ENCODE measurements around the gene CD79B. TPM values are rescaled to one million over a fixed set of nuclear protein-coding genes. Genes with fewer than 3 reads are reported as not detected.
A peak's percentile ranks its signal among the peaks of the same experiment; 100 is the strongest.
"Not testable (repeated sequence)": the region's sequence is repeated elsewhere in the genome, so short reads cannot be mapped to it uniquely, and the experiment has no call there.

The CD79B gene
- total RNA-seq, 2 experiments from 2014 or later = 15.0 to 19.1 TPM

DNA sequence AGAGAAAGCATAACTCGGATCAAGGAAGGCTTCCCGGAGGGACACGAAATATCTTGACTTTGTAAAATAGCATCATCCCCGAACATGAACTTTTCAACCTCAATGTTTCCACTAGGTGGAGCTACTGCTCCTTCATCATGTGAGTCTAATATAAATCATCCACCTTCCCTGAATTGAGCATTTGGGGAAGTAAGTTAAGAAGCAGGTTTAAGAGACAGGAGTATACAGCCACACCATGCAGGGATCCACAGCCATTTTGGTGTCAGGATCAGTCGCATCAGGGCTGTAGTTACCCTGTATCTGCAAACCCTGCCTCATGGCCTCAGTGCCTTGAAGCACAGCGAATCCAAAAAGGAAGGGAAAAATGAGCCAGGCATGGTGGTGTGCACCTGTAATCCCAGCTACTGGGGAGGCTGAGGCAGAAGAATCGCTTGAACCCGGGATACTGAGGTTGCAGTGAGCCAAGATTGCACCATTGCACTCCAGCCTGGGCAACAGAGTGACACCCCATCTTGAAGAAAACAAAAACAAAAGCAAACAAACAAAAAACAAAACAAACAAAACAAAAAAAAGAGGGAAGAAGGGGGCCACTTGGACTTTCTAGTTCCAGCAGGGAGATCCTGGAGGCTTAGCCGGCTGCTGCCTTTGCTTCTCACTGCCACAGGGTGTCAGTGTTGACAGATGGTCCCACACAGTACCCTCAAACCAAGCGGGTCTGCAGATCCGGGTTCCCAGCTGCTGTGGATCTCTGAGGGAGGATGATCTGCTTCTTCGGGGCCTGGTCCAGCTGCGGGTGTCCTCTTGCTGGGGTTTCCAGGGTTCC lies 42.9 kb downstream of the CD79B start:
- not testable (repeated sequence) for H3K4me1 Mint-ChIP-seq; DNase-seq; H3K27ac Mint-ChIP-seq; H3K9me3 Mint-ChIP-seq (ENCODE audit: low read depth); H3K36me3 Mint-ChIP-seq
- peak; percentile 79 for ATAC-seq
- Mint-ChIP-seq H3K27me3 (peaks cover 31% of the 10 kb centered on the region), H3K4me3 (peak overlapping the region; percentile 20)
- CTCF ChIA-PET = interaction anchor here (0.8 to 2.6 kb wide), 20 partner anchors 9 to 402 kb away, joined by 3 to 16 read pairs (median 4); partner anchors contain the start of genes CSHL1 and ICAM2

DNA sequence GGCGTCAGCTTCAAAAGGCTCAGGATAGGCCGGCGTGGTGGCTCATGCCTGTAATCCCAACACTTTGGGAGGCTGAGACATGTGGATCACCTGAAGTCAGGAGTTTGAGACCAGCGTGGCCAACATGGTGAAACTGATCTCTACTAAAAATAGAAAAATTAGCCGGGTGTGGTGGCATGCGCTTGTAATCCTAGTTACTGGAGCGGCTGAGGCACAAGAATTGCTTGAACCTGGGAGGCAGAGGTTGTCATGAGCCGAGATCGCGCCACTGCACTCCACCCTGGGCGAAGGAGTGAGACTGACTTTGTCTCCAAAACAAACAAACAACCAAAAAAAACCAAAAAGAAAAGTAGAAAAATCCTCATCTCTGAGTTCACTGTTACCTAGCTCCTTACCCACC lies 47.0 kb downstream of the CD79B start:
- not testable (repeated sequence) for DNase-seq; H3K4me3 Mint-ChIP-seq; ATAC-seq; H3K36me3 Mint-ChIP-seq; H3K27ac Mint-ChIP-seq; H3K9me3 Mint-ChIP-seq (ENCODE audit: low read depth)
- Mint-ChIP-seq H3K27me3 (peaks cover 15% of the 10 kb centered on the region), H3K4me1 (peaks cover 16% of the 10 kb centered on the region)
- CTCF ChIA-PET = interaction anchor here (1.0 kb wide), 1 partner anchor 35 kb away, joined by 4 read pairs; no protein-coding TSS in a partner anchor

DNA sequence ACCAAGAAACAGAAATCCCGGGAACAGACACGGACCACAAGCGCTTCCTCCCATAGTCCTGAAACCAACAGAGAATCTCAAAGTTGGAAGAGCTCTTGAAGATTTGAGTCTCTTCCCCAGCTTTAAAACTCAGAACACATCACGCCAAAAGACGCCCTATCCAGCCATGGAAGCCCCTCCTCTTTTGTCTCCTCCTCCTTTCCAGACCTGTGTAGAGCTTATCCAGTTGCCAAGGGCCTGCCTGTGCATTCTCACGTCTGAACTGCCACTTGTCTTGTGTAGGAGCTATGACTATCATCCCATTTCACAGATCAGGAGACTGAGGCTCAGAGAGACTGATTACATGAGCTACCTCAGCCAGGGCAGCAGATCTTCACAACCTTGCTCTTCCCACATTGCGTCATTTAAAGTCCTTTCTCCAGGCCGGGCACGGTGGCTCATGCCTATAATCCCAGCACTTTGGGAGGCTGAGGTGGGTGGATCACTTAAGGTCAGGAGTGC lies 49.5 kb downstream of the CD79B start:
- not testable (repeated sequence) for ATAC-seq; H3K4me1 Mint-ChIP-seq; H3K9me3 Mint-ChIP-seq (ENCODE audit: low read depth); H3K27ac Mint-ChIP-seq; H3K4me3 Mint-ChIP-seq; DNase-seq; H3K36me3 Mint-ChIP-seq
- CTCF ChIA-PET = interaction anchor here (0.8 to 3.9 kb wide), 6 partner anchors 17 to 137 kb away, joined by 3 to 23 read pairs (median 4); no protein-coding TSS in a partner anchor
- H3K27me3 Mint-ChIP-seq = peaks cover 16% of the 10 kb centered on the region

DNA sequence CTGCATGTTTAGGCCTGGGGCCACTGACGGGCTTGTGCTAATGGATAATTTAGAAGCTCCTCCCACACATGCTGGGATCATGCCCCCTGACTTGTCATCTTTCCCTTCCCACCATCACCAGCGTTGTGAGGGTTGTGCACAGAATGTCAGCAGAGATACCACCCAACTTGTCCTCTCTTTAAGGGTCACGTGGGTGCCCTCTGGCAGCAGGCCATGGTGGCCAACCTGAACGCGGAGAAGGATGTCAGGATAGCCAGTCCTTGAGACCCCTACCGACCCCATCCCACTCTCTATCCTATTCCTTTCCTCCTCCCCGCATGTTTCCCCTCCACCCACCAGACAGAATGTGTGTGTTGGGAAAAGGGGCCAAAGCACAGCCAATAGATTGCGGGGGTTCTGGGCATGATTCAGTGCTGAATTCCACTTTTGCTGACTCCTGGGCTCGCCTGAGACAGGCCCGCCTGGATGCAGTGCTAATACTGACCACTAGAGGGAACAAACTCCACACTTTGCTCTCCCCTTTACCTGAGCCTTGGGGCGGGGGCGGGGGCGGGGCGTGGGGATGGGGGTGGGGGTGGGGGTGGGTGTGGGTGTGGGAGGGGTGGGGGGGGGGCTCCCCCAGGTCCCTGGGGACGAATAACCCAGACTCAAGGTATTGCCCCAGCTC lies 50.1 kb downstream of the CD79B start, which contains the start of gene GH2:
Gene GH2, minus strand, starts transcription at position 10 of the 667 bp plus-strand sequence. CDS start 143 bp downstream, outside the sequence.
- H3K27me3 Mint-ChIP-seq = peaks cover 10% of the 10 kb centered on the region
- CTCF ChIA-PET = interaction anchor here (0.7 to 3.9 kb wide), 6 partner anchors 16 to 41 kb away, joined by 3 to 23 read pairs (median 4); no protein-coding TSS in a partner anchor

DNA sequence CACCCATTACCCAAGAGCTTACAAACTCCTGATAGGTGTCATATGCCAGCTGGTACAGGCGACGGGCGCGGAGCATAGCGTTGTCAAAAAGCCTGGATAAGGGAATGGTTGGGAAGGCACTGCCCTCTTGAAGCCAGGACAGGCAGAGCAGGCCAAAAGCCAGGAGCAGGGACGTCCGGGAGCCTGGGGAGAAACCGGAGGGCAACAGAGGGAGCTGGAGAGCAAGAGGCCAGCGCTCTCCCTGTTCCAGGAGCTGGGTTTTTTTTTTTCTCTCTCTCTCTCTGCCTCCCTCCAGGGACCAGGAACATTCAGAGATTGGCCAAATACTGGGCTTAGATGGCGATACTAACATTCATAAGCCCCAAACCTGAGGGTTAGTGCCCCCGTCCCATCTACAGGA lies 50.8 kb downstream of the CD79B start:
- not testable (repeated sequence) for ATAC-seq; H3K9me3 Mint-ChIP-seq (ENCODE audit: low read depth); DNase-seq; H3K4me1 Mint-ChIP-seq; H3K4me3 Mint-ChIP-seq; H3K27ac Mint-ChIP-seq; H3K27me3 Mint-ChIP-seq; H3K36me3 Mint-ChIP-seq
- CTCF ChIA-PET = interaction anchor here (0.7 to 3.9 kb wide), 6 partner anchors 16 to 40 kb away, joined by 3 to 23 read pairs (median 4); no protein-coding TSS in a partner anchor

More for the DNA sequence above, 50.1 kb downstream of the CD79B start, which contains the start of gene GH2:
- no peak within 1 kb of the TSS for H3K27ac Mint-ChIP-seq
- DNase-seq (peak; percentile 72), ATAC-seq (peak; percentile 89)
- no peaks in the 10 kb centered on the region for H3K9me3 Mint-ChIP-seq (ENCODE audit: low read depth)
- H3K36me3 Mint-ChIP-seq = no peaks in the 10 kb centered on the region
- H3K4me3 Mint-ChIP-seq = no peak within 1 kb of the TSS
- peaks cover 7% of the 10 kb centered on the region for H3K4me1 Mint-ChIP-seq

DNA sequence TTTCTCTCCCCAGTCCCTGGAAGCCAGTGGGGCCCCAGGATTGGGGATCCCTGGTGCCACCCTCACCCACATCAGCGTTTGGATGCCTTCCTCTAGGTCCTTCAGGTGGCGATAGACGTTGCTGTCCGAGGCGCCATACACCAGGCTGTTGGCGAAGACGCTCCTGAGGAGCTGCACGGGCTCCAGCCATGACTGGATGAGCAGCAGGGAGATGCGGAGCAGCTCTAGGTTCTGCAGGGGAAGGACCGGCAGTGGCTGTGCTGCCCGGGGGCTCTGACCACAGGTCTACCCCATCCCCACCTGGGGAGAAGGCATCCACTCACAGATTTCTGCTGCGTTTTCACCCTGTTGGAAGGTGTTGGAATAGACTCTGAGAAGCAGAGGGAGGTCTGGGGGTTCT lies 51.4 kb downstream of the CD79B start:
- Mint-ChIP-seq H3K4me1 (peaks cover 10% of the 10 kb centered on the region), H3K4me3 (no peak overlapping the region), H3K27me3 (peaks cover 9% of the 10 kb centered on the region), H3K36me3 (no peaks in the 10 kb centered on the region), H3K27ac (no peak overlapping the region), H3K9me3 (ENCODE audit: low read depth) (no peaks in the 10 kb centered on the region)
- ATAC-seq (no peak), DNase-seq (no peak)
- CTCF ChIA-PET = interaction anchor here (1.0 to 3.9 kb wide), 3 partner anchors 15 to 39 kb away, joined by 3 to 23 read pairs (median 8); no protein-coding TSS in a partner anchor

Other genes with a start within 250 kb of the CD79B start
- 100 to 1,000 TPM; 303 to 356 TPM for gene LIMD2, start 232.2 kb downstream of the CD79B start, total RNA-seq
- 10 to 100 TPM; 59.9 to 76.8 TPM for gene STRADA, start 190.5 kb downstream of the CD79B start, total RNA-seq
- gene CCDC47, start 158.7 kb downstream of the CD79B start, total RNA-seq = 10 to 100 TPM; 55.7 to 71.1 TPM
- gene DDX42, start 158.2 kb downstream of the CD79B start, total RNA-seq = 100 to 1,000 TPM; 121 to 123 TPM
- gene PSMC5, start 104.9 kb downstream of the CD79B start, total RNA-seq = 100 to 1,000 TPM; 157 to 195 TPM
- 10 to 100 TPM; 58.9 to 71.7 TPM for gene FTSJ3, start 104.7 kb downstream of the CD79B start, total RNA-seq
- gene SMARCD2, start 89.6 kb downstream of the CD79B start, total RNA-seq = 100 to 1,000 TPM; 137 to 151 TPM
- gene CSH2, start 58.7 kb downstream of the CD79B start, total RNA-seq = not detected
- not detected for gene GH2, start 50.4 kb downstream of the CD79B start, total RNA-seq
- gene CSH1, start 35.8 kb downstream of the CD79B start, total RNA-seq = not detected
- not detected for gene CSHL1, start 21.1 kb downstream of the CD79B start, total RNA-seq
- not detected for gene GH1, start 13.5 kb downstream of the CD79B start, total RNA-seq
- gene SCN4A, start 40.6 kb upstream of the CD79B start, total RNA-seq = under 1 TPM in 1 of 2 experiments, not detected in 1; 0.02 TPM
- 1 to 10 TPM; 1.5 to 3.3 TPM for gene PRR29, start 66.0 kb upstream of the CD79B start, total RNA-seq
- 10 to 100 TPM; 39.0 to 40.6 TPM for gene ICAM2, start 88.3 kb upstream of the CD79B start, total RNA-seq
- gene ERN1, start 197.8 kb upstream of the CD79B start, total RNA-seq = 10 to 100 TPM; 21.7 to 22.9 TPM